WERI-Rb-1 (cell line): ENCODE results near the gene CNOT6.

Source experiments
- DNase-seq: peaks from one replicate; pipeline ENCODE4 v3.0.0-alpha.2; 2020
- H3K27ac ChIP-seq: fragments of 250-450 bp; sonication (Bioruptor Pico); 2 replicates; pipeline ENCODE4 v1.5.1; 2020; ENCODE audit warnings: mild to moderate bottlenecking, moderate library complexity
- H3K27me3 ChIP-seq: fragments of 250-450 bp; sonication (Bioruptor Pico); 2 replicates; pipeline ENCODE4 v1.5.1; 2021; ENCODE audit warnings: mild to moderate bottlenecking, low read depth, moderate library complexity; ENCODE audit not compliant: insufficient read depth, severe bottlenecking
- H3K36me3 ChIP-seq: fragments of 250-450 bp; sonication (Bioruptor Pico); 2 replicates; pipeline ENCODE4 v1.5.1; 2020; ENCODE audit warnings: mild to moderate bottlenecking, moderate library complexity
- H3K4me3 ChIP-seq: 2 replicates; pipeline ENCODE4 v1.5.1; 2011; ENCODE audit warnings: low read depth, mild to moderate bottlenecking, control low read depth, low read length
- H3K9me3 ChIP-seq: fragments of 250-450 bp; sonication (Bioruptor Pico); 2 replicates; pipeline ENCODE4 v1.5.1; 2021; ENCODE audit warnings: mild to moderate bottlenecking, moderate library complexity; ENCODE audit not compliant: severe bottlenecking
- CTCF ChIP-seq: IDR thresholded peaks from 2 replicates; pipeline ENCODE4 v1.5.1; 2011; ENCODE audit warnings: low read depth, mild to moderate bottlenecking, control low read depth, inconsistent platforms, low read length

Gene CNOT6

DNA sequence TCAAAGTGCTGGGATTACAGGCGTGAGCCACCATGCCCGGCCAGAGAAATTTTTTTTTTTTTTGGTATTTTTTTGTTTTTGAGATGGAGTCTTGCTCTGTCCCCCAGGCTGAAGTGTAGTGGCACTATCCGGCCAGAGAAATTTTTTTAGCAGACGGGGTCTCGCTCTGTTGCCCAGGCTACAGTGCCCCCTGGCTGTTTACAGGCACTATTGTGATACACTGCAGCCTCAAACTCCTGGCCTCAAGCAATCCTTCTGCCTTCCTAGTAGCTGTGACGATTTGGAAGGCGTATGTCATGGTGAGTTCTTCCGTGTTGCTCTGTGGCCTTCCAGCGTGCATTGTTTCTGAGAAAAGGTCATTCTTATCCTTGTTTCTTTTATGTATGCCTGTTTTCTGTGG, 47.5 kb downstream of the CNOT6 start:
- Histone ChIP-seq H3K27ac (no peak overlapping the region), H3K36me3 (peaks cover 7% of the 10 kb centered on the region; the same call in 1 of the 2 replicates), H3K27me3 (no peaks in the 10 kb centered on the region), H3K9me3 (no peaks in the 10 kb centered on the region), H3K4me3 (no peak overlapping the region)
- DNase-seq, result no peak
- no peak for TF ChIP-seq CTCF

- no peaks in the 10 kb centered on the region for H3K27me3 ChIP-seq
- H3K27ac ChIP-seq, result no peak overlapping the region
- TF ChIP-seq CTCF, result no peak
- H3K4me3 ChIP-seq, result no peak overlapping the region
- H3K9me3 ChIP-seq, result no peaks in the 10 kb centered on the region
- peaks cover 7% of the 10 kb centered on the region; the same call in 1 of the 2 replicates for H3K36me3 ChIP-seq
- DNase-seq, result no peak
Observed at GRCh38 chr5:180545248-180545647, 51.1 kb downstream of the CNOT6 start.

DNA sequence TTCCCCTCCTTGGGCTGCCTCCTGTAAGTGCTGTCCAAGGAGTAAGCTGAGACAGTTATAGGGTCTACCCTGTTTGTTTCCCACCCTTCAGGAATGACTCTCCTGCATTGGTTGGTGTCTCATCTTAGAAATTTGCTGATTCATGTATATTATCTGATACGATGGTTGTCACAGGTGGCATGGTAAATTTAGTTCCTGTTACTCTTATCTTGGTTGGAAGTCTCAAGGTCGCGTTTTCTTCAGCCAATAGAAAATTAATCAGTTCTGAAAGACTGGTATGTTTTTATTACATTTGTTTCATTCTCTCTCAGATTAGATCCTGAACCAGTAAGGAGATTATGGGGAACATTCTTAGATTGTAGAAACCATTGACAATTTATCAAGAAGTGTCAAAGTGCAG, 54.4 kb downstream of the CNOT6 start:
- Histone ChIP-seq H3K27ac (no peak overlapping the region), H3K36me3 (no peaks in the 10 kb centered on the region)
- TF ChIP-seq CTCF, result no peak

GRCh38 chr5:180553530-180553929, 59.4 kb downstream of the CNOT6 start:
- Histone ChIP-seq H3K36me3 (0 out of 2 replicates have a peak, but pooled peaks cover 2% of the 10 kb centered on the region), H3K27me3 (no peaks in the 10 kb centered on the region), H3K27ac (no peak overlapping the region), H3K4me3 (no peak overlapping the region), H3K9me3 (no peaks in the 10 kb centered on the region)
- TF ChIP-seq CTCF, result no peak
- no peak for DNase-seq

More for the DNA sequence above, 54.4 kb downstream of the CNOT6 start:
- Histone ChIP-seq H3K27me3 (no peaks in the 10 kb centered on the region), H3K9me3 (no peaks in the 10 kb centered on the region), H3K4me3 (no peak overlapping the region)
- no peak for DNase-seq

DNA sequence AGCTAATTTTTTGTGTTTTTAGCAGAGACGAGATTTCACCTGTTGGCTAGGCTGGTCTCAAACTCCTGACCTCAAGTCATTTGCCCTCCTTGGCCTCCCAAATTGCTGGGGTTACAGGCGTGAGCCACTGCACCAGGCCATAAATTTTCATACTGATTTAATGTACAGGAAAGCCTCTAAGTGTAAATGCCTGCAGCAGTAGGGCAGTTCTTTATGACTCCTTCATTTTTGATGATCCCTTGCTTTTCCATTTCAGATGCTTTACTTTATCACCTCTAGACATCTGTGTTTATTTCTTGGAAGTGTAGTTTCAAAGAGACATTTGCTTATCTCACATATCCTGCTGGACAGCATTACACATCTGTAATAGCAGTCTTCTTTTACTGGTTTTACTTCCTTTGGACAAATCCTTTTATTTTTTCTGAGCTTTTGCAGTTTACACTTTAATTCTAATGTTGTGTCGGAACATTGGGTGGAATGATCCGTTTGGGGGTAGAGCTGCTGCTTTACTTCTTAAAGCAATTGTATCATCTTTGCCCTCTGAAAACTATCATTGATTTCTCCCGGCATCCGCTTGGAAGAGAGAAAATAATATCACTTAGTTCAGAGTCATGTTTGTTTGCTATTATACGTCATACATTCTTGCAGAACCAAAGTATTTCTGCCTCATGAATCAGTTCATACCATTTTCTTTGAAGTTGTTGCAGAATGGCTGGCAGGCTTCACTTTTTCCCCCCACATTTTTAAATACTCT, 61.2 kb downstream of the CNOT6 start:
- no peak for DNase-seq
- peaks cover 7% of the 10 kb centered on the region; the same call in 1 of the 2 replicates for H3K36me3 ChIP-seq
- H3K9me3 ChIP-seq, result no peaks in the 10 kb centered on the region
- TF ChIP-seq CTCF, result no peak
- no peak overlapping the region for H3K27ac ChIP-seq
- H3K27me3 ChIP-seq, result no peaks in the 10 kb centered on the region
- no peak overlapping the region for H3K4me3 ChIP-seq
